Measurements from ENCODE around the gene ANKRD33B. TPM values are rescaled to one million over a fixed set of nuclear protein-coding genes. Genes with fewer than 3 reads are reported as not detected.

Gene ANKRD33B
- total RNA-seq, 3 donors from 2014 or later (not counting 1 experiment from before 2014, with no cell fraction given): 2.4 to 4.3 (median 3.9) TPM

GRCh38 chr5:10562201-10563109 is 1.4 kb upstream of the ANKRD33B start:
- H3K27me3 ChIP-seq (ENCODE audit: control insufficient read depth, insufficient read depth, low read length): peaks cover 3% of the 10 kb centered on the region
- H3K9me3 ChIP-seq (ENCODE audit: control insufficient read depth, insufficient read depth, low read length): no peaks in the 10 kb centered on the region
- peak overlapping the region; percentile 43 for H3K4me3 ChIP-seq (ENCODE audit: low read length)
- Mint-ChIP-seq H3K36me3 (no peaks in the 10 kb centered on the region), H3K9me3 (no peaks in the 10 kb centered on the region), H3K27ac (peak overlapping the region in 1 of 2 donors; percentile 82), H3K4me1 (peaks cover 14 to 25% of the 10 kb centered on the region in 2 donors), H3K4me3 (peak overlapping the region; percentile 73), H3K27me3 (ENCODE audit: low read depth in 2 of 2) (peaks cover 0 to 4% of the 10 kb centered on the region in 2 donors)
- DNase-seq: no peak
- ATAC-seq: no peak
- no peak overlapping the region for H3K27ac ChIP-seq (ENCODE audit: low read length)
- intact Hi-C loops (cut with micrococcal nuclease): no loop called here
- H3K36me3 ChIP-seq (ENCODE audit: control insufficient read depth, insufficient read depth, low read length): no peaks in the 10 kb centered on the region
- TF ChIP-seq CTCF (IDR thresholded peaks at IDR 0.05): no peak
- 50% methylated on average over 44 of the region's 45 CpGs for WGBS (ENCODE audit: insufficient coverage)
- H3K4me1 ChIP-seq (ENCODE audit: control insufficient read depth, insufficient read depth, low read length): peaks cover 33% of the 10 kb centered on the region

GRCh38 chr5:10563110-10563944 is 543 bp upstream of the ANKRD33B start:
- 4% methylated on average over 76 of the region's 76 CpGs for WGBS (ENCODE audit: insufficient coverage)
- peak; percentile 58 to 73 for DNase-seq

More at GRCh38 chr5:10563110-10563944, 543 bp upstream of the ANKRD33B start:
- no peak for TF ChIP-seq CTCF (IDR thresholded peaks at IDR 0.05)
- Histone ChIP-seq H3K27ac (ENCODE audit: low read length) (peak overlapping the region; percentile 46), H3K9me3 (ENCODE audit: control insufficient read depth, insufficient read depth, low read length) (no peaks in the 10 kb centered on the region), H3K4me1 (ENCODE audit: control insufficient read depth, insufficient read depth, low read length) (peaks cover 33% of the 10 kb centered on the region), H3K27me3 (ENCODE audit: control insufficient read depth, insufficient read depth, low read length) (peaks cover 3% of the 10 kb centered on the region), H3K36me3 (ENCODE audit: control insufficient read depth, insufficient read depth, low read length) (no peaks in the 10 kb centered on the region), H3K4me3 (ENCODE audit: low read length) (peak overlapping the region; percentile 43)
- no peaks in the 10 kb centered on the region for H3K9me3 Mint-ChIP-seq
- H3K27me3 Mint-ChIP-seq (ENCODE audit: low read depth in 2 of 2): peaks cover 0 to 4% of the 10 kb centered on the region in 2 donors
- H3K4me3 Mint-ChIP-seq: peak overlapping the region; percentile 55
- H3K36me3 Mint-ChIP-seq: no peaks in the 10 kb centered on the region
- intact Hi-C loops (cut with micrococcal nuclease): no loop called here
- H3K27ac Mint-ChIP-seq: peak overlapping the region in 1 of 2 donors; percentile 82
- H3K4me1 Mint-ChIP-seq: peaks cover 15 to 29% of the 10 kb centered on the region in 2 donors
- peak; percentile 58 to 68 (median 65) for ATAC-seq
